Vagina (tissue), 2 donors: ENCODE results near the gene RSBN1. TPM values are rescaled to one million over a fixed set of nuclear protein-coding genes. Genes with fewer than 3 reads are reported as not detected.
A peak's percentile ranks its signal among the peaks of the same experiment; 100 is the strongest.

Experiments used
- DNase-seq, 2 donors: peaks; one replicate each; pipeline ENCODE4 v3.0.0-alpha.2; 2017; ENCODE audit errors: extremely low spot score in 2 of 2
- H3K27ac ChIP-seq: fragments of 200-600 bp; sonication (generic); one replicate; pipeline ENCODE4 v1.5.1; 2019
- H3K27me3 ChIP-seq: fragments of 200-600 bp; sonication (generic); one replicate; pipeline ENCODE4 v1.5.1; 2019
- H3K36me3 ChIP-seq, 2 donors: fragments of 200-600 bp; sonication (generic); one replicate each; pipeline ENCODE4 v1.5.1; 2017 to 2019
- H3K4me1 ChIP-seq: fragments of 200-600 bp; sonication (generic); one replicate; pipeline ENCODE4 v1.5.1; 2019
- H3K4me3 ChIP-seq, 2 donors: fragments of 200-600 bp; sonication (generic); 1 replicate in 1 of 2; 2 replicates in 1 of 2; pipeline ENCODE4 v1.5.1; 2016 to 2019
- H3K9me3 ChIP-seq: fragments of 200-600 bp; sonication (generic); one replicate; pipeline ENCODE4 v1.5.1; 2019
- CTCF ChIP-seq, 3 experiments: fragments of 450-650 bp in 2 of 3; fragments of 200-600 bp in 1 of 3; sonication (generic) in 1 of 3; IDR thresholded peaks; one replicate each; pipeline ENCODE4 v1.5.1; 2017 to 2019; ENCODE audit warnings: antibody characterized with exemption in 3 of 3, mild to moderate bottlenecking in 2 of 3, moderate library complexity in 2 of 3
- POLR2A ChIP-seq, 2 donors: fragments of 450-650 bp; IDR thresholded peaks; one replicate each; pipeline ENCODE4 v1.6.1; 2017; ENCODE audit warnings: antibody characterized with exemption in 2 of 2, mild to moderate bottlenecking in 2 of 2, moderate library complexity in 2 of 2
- POLR2AphosphoS5 ChIP-seq, 2 donors: sonication (generic); formaldehyde crosslinking; IDR thresholded peaks; one replicate each; pipeline ENCODE4 v1.9.0; 2017; ENCODE audit warnings: antibody characterized with exemption in 2 of 2, mild to moderate bottlenecking in 2 of 2, low read depth in 1 of 2; ENCODE audit not compliant: insufficient read depth in 1 of 2
- intact Hi-C: fragments of 100-400 bp; cut with DNase I; formaldehyde crosslinking; loops from one replicate; pipeline ENCODE4 v1.15.1; 2023
- total RNA-seq: library from RNA; depleted of rRNA; stranded (reverse); fragments of >200 nt; gene quantifications from one replicate; pipeline ENCODE4 v1.2.3, GENCODE V29; 2016

RSBN1 gene
- total RNA-seq, 1 donor from 2014 or later: 24.1 TPM

- no peak for TF ChIP-seq POLR2A (IDR thresholded peaks at IDR 0.05)
- no peak for TF ChIP-seq CTCF (IDR thresholded peaks at IDR 0.05)
- no peak for TF ChIP-seq POLR2AphosphoS5 (IDR thresholded peaks at IDR 0.05; ENCODE audit: insufficient read depth in 1 of 2, low read depth in 1 of 2)
- Histone ChIP-seq H3K36me3 (no peaks in the 10 kb centered on the region), H3K9me3 (no peaks in the 10 kb centered on the region), H3K27ac (no peak overlapping the region), H3K4me3 (no peak overlapping the region), H3K27me3 (no peaks in the 10 kb centered on the region), H3K4me1 (no peaks in the 10 kb centered on the region)
- intact Hi-C loops: no loop called here
- DNase-seq: no peak
Measured at GRCh38 chr1:113818578-113818977, 6.3 kb upstream of the RSBN1 start.

DNA sequence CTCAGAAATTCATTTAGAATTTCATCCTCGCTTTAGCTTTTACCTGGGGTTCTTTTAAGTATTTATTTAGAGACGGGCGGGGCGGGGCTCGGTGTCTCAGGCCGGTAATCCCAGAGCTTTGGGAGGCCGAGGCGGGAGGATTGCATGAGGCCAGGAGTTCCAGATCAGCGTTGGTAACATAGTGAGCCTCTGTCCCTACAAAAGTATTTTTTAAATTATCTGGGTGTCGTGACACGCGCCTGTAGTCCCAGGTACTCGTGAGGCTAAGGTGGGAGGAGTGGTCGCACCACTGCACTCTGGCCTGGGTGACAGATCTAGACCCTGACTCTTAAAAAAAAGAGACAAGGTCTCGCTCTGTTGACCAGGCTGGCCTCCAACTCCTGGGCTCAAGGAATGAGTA, 942 bp upstream of the RSBN1 start:
- Histone ChIP-seq H3K4me3 (no peak overlapping the region), H3K36me3 (no peaks in the 10 kb centered on the region), H3K9me3 (no peaks in the 10 kb centered on the region), H3K27me3 (no peaks in the 10 kb centered on the region), H3K4me1 (peaks cover 35% of the 10 kb centered on the region), H3K27ac (no peak overlapping the region)
- intact Hi-C loops: no loop called here
- no peak for TF ChIP-seq CTCF (IDR thresholded peaks at IDR 0.05)
- no peak for TF ChIP-seq POLR2A (IDR thresholded peaks at IDR 0.05)
- TF ChIP-seq POLR2AphosphoS5 (IDR thresholded peaks at IDR 0.05; ENCODE audit: insufficient read depth in 1 of 2, low read depth in 1 of 2): no peak
- DNase-seq: no peak

DNA sequence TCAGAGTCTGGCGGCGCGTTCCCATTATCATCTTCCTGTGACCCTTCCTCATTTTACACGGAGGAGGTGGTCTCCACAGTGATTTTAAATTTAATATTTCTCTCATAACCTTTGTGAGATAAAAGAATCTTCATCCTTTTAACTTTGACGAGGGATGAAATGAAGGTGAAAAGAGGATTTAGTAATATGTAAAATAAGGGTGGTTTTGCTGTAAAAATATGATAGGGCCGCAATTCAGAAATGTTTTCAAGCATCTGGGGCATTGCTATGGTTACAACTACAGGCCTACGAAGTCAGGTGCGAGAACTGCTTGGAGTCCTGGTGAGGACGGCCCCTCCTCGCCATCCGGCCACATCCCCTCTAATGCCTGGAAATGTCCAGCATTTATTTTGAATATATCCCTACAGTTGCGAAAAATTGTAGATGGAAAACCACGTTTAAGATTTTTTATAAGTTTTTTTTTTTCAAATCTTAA, 422 bp upstream of the RSBN1 start:
- H3K9me3 ChIP-seq: no peaks in the 10 kb centered on the region
- peaks cover 39% of the 10 kb centered on the region for H3K4me1 ChIP-seq
- peak overlapping the region; percentile 79 for H3K27ac ChIP-seq
- DNase-seq: no peak
- peak in 1 of 2 donors; percentile 34 for TF ChIP-seq POLR2A (IDR thresholded peaks at IDR 0.05)
- peak in 1 of 2 donors; percentile 32 for TF ChIP-seq POLR2AphosphoS5 (IDR thresholded peaks at IDR 0.05; ENCODE audit: insufficient read depth in 1 of 2, low read depth in 1 of 2)
- TF ChIP-seq CTCF (IDR thresholded peaks at IDR 0.05): no peak
- H3K36me3 ChIP-seq: no peaks in the 10 kb centered on the region
- no peaks in the 10 kb centered on the region for H3K27me3 ChIP-seq
- H3K4me3 ChIP-seq: peak overlapping the region; percentile 80 to 81
- intact Hi-C loops: no loop called here

DNA sequence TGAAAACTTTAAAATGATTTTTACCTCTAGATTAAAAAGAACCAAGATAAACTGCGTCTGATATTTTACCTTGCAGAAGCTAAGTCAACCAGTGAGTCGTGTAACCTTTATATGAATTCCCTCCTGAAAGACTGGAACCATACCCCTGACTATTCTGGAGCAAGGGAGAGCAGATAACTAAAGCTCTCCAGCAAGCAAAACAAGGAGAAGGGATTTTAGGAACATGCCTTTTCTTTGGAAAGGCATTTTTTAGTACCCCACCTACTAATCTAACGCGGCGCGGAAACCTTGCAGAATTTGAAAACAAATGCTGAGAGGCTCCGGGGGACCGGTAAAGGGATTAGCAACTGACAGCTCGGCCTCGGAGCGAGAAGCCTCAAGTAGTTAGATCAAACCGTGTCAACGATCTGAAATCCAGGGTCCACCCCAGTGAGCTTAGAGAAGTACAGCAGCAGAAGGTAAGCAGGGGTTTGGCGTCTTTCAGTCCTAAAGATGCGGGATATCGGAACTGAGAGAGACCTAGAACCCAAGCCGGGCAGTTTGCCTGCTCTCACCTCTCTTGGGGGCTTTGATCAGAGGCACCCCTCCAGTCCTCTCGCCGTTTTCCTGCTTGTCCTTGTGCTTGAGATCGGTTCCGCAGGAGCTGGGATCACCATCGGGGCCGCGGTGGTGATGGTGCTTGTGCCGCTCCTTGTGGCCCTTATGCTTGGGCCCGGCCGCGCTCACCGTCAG, 954 bp downstream of the RSBN1 start:
- intact Hi-C loops: no loop called here
- DNase-seq: no peak
- peak overlapping the region; percentile 95 for H3K27ac ChIP-seq

More for the DNA sequence above, 954 bp downstream of the RSBN1 start:
- no peaks in the 10 kb centered on the region for H3K36me3 ChIP-seq
- H3K4me1 ChIP-seq: peaks cover 39% of the 10 kb centered on the region
- TF ChIP-seq CTCF (IDR thresholded peaks at IDR 0.05) (no peak), POLR2AphosphoS5 (IDR thresholded peaks at IDR 0.05; ENCODE audit: insufficient read depth in 1 of 2, low read depth in 1 of 2) (no peak), POLR2A (IDR thresholded peaks at IDR 0.05) (no peak)
- no peaks in the 10 kb centered on the region for H3K27me3 ChIP-seq
- H3K4me3 ChIP-seq: peak overlapping the region; percentile 80 to 81
- H3K9me3 ChIP-seq: no peaks in the 10 kb centered on the region
